ENCODE results near the gene ZNF282. TPM values are rescaled to one million over a fixed set of nuclear protein-coding genes. Genes with fewer than 3 reads are reported as not detected.
A peak's percentile ranks its signal among the peaks of the same experiment; 100 is the strongest.
"Not testable (repeated sequence)": the region's sequence is repeated elsewhere in the genome, so short reads cannot be mapped to it uniquely, and the experiment has no call there.

Gene ZNF282
- polyA plus RNA-seq, 3 donors from 2014 or later = 0.54 to 2.3 (median 1.2) TPM

DNA sequence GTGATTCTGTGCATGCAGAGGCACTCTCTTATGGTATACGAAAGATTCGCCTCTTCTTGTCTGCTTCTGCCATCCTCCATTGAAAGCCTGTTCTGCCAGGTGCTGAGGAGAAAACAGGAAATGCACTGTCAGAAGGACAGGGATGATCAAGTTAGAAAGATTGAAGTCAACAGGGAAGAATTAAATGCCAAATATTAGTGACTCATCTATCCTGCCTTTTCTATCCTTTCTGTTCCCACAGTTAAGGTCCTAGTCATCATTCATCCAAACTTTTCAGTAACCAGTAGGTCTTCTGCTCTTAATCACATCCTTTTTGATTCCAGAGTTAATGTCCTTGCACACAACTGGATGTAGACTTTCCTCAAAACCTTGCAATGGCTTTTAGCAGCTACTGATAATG is 61.8 kb downstream of the ZNF282 start:
- DNase-seq = no peak
- peaks cover 8% of the 10 kb centered on the region in 2 donors for H3K4me1 Mint-ChIP-seq
- peaks cover 3 to 25% (median 7%) of the 10 kb centered on the region in 3 donors for H3K36me3 Mint-ChIP-seq
- H3K9me3 Mint-ChIP-seq = no peaks in the 10 kb centered on the region
- no peak overlapping the region for H3K4me3 Mint-ChIP-seq
- peaks cover 0 to 1% (median 0%) of the 10 kb centered on the region in 3 donors for H3K27me3 Mint-ChIP-seq (ENCODE audit: low read depth in 3 of 3)
- H3K27ac Mint-ChIP-seq = no peak overlapping the region

DNA sequence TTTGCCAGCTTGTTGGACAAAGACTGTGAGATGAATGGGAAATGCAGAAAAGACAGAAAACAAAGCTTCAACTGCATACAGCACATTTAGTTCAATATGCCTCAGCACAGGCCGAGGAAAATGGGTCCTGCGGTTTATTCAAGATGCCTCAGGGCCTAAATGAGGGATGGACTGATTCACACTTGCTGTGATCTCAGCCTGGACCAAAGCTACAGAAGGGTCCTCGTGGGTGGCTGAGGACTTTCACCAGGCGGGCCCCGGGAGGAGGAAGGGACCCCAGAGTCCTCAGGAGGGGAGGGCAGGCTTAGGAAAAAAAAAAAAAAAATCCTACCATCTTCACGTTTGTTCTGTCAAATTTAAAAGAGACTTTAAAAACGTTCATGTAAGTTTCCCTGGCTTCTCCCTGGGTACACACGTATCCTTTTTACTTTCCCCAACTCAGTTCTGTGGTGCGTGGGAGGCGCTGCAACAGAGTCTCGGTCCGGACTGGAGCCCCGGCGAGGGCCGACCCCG is 66.0 kb downstream of the ZNF282 start:
- H3K9me3 Mint-ChIP-seq = no peaks in the 10 kb centered on the region
- no peak for DNase-seq
- peaks cover 28 to 34% of the 10 kb centered on the region in 2 donors for H3K4me1 Mint-ChIP-seq
- H3K27ac Mint-ChIP-seq = peak overlapping the region; percentile 80 to 92 (median 92)
- peaks cover 0 to 4% (median 0%) of the 10 kb centered on the region in 3 donors for H3K36me3 Mint-ChIP-seq
- peaks cover 0 to 1% (median 0%) of the 10 kb centered on the region in 3 donors for H3K27me3 Mint-ChIP-seq (ENCODE audit: low read depth in 3 of 3)
- H3K4me3 Mint-ChIP-seq = peak overlapping the region; percentile 83 to 89 (median 87)

DNA sequence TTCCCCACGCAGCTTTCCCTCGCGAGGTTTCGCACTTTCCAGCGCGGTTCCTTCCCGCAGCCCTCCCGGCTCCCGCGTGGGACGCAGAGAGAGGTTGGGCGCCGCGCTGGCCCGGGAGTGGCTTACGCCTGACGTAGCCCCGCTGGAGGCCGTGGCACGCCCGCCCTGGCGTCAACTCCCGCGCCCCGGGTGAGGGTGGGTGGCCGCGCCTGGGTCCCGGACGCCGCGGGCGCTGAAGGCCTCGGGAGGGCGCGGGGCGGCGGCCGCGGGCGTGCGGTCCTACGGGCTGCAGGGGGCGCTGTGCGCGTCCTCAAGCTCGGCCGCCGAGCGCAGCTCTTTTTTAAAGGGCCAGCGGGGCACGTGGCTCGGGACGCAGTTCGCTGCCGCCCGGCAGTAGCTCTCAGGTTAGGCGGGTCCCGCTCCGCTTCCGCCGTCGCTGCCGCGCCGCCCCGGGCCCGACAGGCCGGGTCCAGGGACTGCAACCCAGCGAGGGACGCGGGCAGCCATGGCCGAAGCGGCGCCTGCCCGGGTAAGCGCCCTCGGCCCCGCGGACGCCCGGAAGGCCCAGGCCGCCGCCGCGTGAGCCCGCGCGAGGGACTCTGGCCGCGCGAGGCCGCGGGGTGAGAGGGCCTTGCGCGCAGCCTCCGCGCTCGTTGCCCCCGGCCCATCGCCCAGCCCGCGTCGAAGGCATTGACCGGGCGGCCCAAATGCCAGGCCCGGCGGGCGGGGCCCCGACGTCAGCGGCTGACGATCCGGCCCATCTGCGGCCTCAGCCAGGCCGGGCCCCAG is 66.7 kb downstream of the ZNF282 start, which contains the start of gene ZNF783:
Gene ZNF783 (plus strand): TSS at position 368 of the 789 bp plus-strand sequence. CDS start 138 bp downstream, at position 506.
- Mint-ChIP-seq H3K4me3 (peak within 1 kb of the TSS; percentile 83 to 89 (median 87)), H3K36me3 (peaks cover 2 to 8% (median 4%) of the 10 kb centered on the region in 3 donors), H3K4me1 (peaks cover 28 to 34% of the 10 kb centered on the region in 2 donors), H3K9me3 (no peaks in the 10 kb centered on the region), H3K27ac (peak within 1 kb of the TSS; percentile 80 to 92 (median 92)), H3K27me3 (ENCODE audit: low read depth in 3 of 3) (peaks cover 0 to 4% (median 0%) of the 10 kb centered on the region in 3 donors)
- peak; percentile 85 to 87 (median 87) for DNase-seq

DNA sequence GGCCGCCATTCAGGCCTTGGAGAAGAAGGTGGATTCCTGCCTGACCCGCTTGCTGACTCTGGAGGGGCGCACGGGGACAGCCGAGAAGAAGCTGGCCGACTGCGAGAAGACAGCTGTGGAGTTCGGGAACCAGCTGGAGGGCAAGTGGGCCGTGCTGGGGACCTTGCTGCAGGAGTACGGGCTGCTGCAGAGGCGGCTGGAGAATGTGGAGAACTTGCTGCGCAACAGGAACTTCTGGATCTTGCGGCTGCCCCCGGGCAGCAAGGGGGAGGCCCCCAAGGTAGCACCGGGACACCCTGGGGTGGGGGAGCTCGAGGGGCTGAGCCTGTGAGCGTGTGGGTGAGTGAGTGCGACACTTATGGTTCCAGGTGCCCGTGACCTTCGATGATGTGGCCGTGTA is 71.1 kb downstream of the ZNF282 start:
- Mint-ChIP-seq H3K27me3 (ENCODE audit: low read depth in 3 of 3) (peaks cover 0 to 4% (median 0%) of the 10 kb centered on the region in 3 donors), H3K36me3 (peaks cover 18 to 24% (median 19%) of the 10 kb centered on the region in 3 donors), H3K9me3 (no peaks in the 10 kb centered on the region), H3K4me1 (peaks cover 21 to 28% of the 10 kb centered on the region in 2 donors), H3K27ac (no peak overlapping the region), H3K4me3 (no peak overlapping the region)
- DNase-seq = no peak

DNA sequence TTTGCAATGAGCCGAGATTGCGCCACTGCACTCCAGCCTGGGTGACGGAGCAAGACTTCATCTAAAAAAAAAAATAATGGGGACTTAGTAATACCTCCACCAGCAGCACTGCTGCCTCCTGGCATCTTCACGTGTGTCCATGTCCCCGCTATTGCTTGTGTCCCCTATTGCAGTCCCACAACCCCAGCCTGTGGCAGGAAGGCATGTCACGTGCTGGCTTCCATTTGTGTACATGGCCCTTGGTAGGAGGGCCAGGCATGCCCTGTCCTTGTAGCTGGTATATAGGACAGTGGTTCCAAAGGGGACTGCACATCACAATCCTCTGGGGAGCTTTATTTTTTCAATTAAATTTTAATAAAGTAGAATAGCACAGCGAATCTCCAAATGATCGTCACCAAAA is 72.4 kb downstream of the ZNF282 start:
- DNase-seq = no peak
- Mint-ChIP-seq H3K4me1 (peaks cover 17 to 26% of the 10 kb centered on the region in 2 donors), H3K4me3 (no peak overlapping the region), H3K9me3 (no peaks in the 10 kb centered on the region), H3K27me3 (ENCODE audit: low read depth in 3 of 3) (peaks cover 0 to 4% (median 0%) of the 10 kb centered on the region in 3 donors), H3K27ac (no peak overlapping the region), H3K36me3 (peaks cover 18 to 25% (median 24%) of the 10 kb centered on the region in 3 donors)

DNA sequence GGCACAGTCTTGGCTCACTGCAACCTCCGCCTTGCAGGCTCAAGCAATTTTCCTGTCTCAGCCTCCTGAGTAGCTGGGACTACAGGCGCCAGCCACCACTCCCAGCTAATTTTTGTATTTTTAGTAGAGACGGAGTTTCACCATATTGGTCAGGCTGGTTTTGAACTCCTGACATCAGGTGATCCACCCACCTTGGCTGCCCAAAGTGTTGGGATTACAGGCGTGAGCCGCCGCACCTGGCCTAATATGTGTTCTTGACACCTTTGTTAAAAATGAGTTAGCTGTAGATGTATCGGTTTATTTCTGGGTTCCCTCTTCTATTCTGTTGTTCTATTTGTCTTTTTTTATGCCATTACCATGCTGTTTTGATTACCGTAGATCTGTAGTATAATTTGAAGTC is 79.1 kb downstream of the ZNF282 start:
- not testable (repeated sequence) for H3K4me3 Mint-ChIP-seq; H3K27ac Mint-ChIP-seq; H3K9me3 Mint-ChIP-seq; H3K4me1 Mint-ChIP-seq; H3K27me3 Mint-ChIP-seq (ENCODE audit: low read depth in 3 of 3); DNase-seq
- peaks cover 8 to 48% (median 29%) of the 10 kb centered on the region in 3 donors for H3K36me3 Mint-ChIP-seq

Other genes starting within 250 kb of the ZNF282 start
- gene PDIA4, start 167.0 kb upstream of the ZNF282 start, polyA plus RNA-seq = 100 to 1,000 TPM in 2 of 3 donors, 10 to 100 TPM in 1; 84.4 to 160 (median 125) TPM
- 10 to 100 TPM in 1 of 3 donors, 1 to 10 TPM in 2; 1.1 to 15.8 (median 2.6) TPM for gene ZNF786, start 104.8 kb upstream of the ZNF282 start, polyA plus RNA-seq
- 1 to 10 TPM in 1 of 3 donors, under 1 TPM in 1, not detected in 1; 0.20 to 1.9 TPM for gene ZNF425, start 69.2 kb upstream of the ZNF282 start, polyA plus RNA-seq
- 10 to 100 TPM in 1 of 3 donors, 1 to 10 TPM in 2; 1.1 to 18.5 (median 6.8) TPM for gene ZNF398, start 48.1 kb upstream of the ZNF282 start, polyA plus RNA-seq
- gene ZNF212, start 44.1 kb downstream of the ZNF282 start, polyA plus RNA-seq = 10 to 100 TPM in 1 of 3 donors, 1 to 10 TPM in 2; 1.3 to 10.7 (median 3.7) TPM
- 1 to 10 TPM; 1.6 to 4.4 (median 3.0) TPM for gene ZNF783, start 66.7 kb downstream of the ZNF282 start, polyA plus RNA-seq

All from immature natural killer cell (primary cell).